Heart left ventricle (tissue), 16 donors: Measurements from ENCODE around the gene KIAA0408. TPM values are rescaled to one million over a fixed set of nuclear protein-coding genes. Genes with fewer than 3 reads are reported as not detected.

Experiments
- ATAC-seq, 4 donors: fragments of 200-7000 bp; cut with Tn5 transposase; one replicate each; pipeline ENCODE4 v1.9.1; 2020 to 2022; ENCODE audit warnings: moderate library complexity in 4 of 4, mild to moderate bottlenecking in 3 of 4, moderate number of reproducible peaks in 1 of 4
- DNase-seq, 5 donors: peaks; one replicate each; pipeline ENCODE4 v3.0.0-alpha.2; 2020
- H3K27ac ChIP-seq, 12 donors: fragments of 200-600 bp; sonication (generic) in 4 of 12; one replicate each; pipeline versions ENCODE4 v1.5.0 to v1.8.0; 2016 to 2022; ENCODE audit warnings: mild to moderate bottlenecking in 2 of 12
- H3K27me3 ChIP-seq, 9 donors: fragments of 200-600 bp; sonication (generic) in 2 of 9; one replicate each; pipeline versions ENCODE4 v1.5.1 to v1.8.0; 2016 to 2022; ENCODE audit warnings: mild to moderate bottlenecking in 3 of 9
- H3K36me3 ChIP-seq, 9 donors: fragments of 200-600 bp; sonication (generic) in 2 of 9; one replicate each; pipeline versions ENCODE4 v1.5.0 to v1.8.0; 2018 to 2022; ENCODE audit warnings: mild to moderate bottlenecking in 2 of 9
- H3K4me1 ChIP-seq, 12 donors: fragments of 200-600 bp; sonication (generic) in 4 of 12; one replicate each; pipeline versions ENCODE4 v1.5.0 to v1.8.0; 2016 to 2022; ENCODE audit warnings: mild to moderate bottlenecking in 3 of 12
- H3K4me3 ChIP-seq, 12 donors: fragments of 200-600 bp; sonication (generic) in 4 of 12; one replicate each; pipeline versions ENCODE4 v1.5.0 to v1.8.0; 2017 to 2022; ENCODE audit warnings: mild to moderate bottlenecking in 9 of 12, moderate library complexity in 4 of 12
- H3K9me3 ChIP-seq, 12 donors: fragments of 200-600 bp; sonication (generic) in 4 of 12; one replicate each; pipeline versions ENCODE4 v1.5.0 to v1.8.0; 2016 to 2022; ENCODE audit warnings: mild to moderate bottlenecking in 1 of 12
- CTCF ChIP-seq, 12 donors: fragments of 200-600 bp; sonication (generic) in 4 of 12; IDR thresholded peaks; one replicate each; pipeline versions ENCODE4 v1.5.0 to v1.8.0; 2018 to 2022; ENCODE audit warnings: antibody characterized with exemption in 12 of 12, mild to moderate bottlenecking in 5 of 12
- POLR2A ChIP-seq, 2 donors: fragments of 450-650 bp; IDR thresholded peaks; one replicate each; pipeline ENCODE4 v1.6.1; 2017; ENCODE audit warnings: antibody characterized with exemption in 2 of 2, mild to moderate bottlenecking in 2 of 2, moderate library complexity in 2 of 2
- WGBS, 4 donors: extraction: QIAGEN DNeasy Blood & Tissue Kit in 2 of 4; methylation state at CpG; one replicate each; pipeline versions ENCODE4 v1.1.5 to v1.1.7; 2013 to 2018; 5-methylcytosine and 5-hydroxymethylcytosine counted together
- intact Hi-C, 10 donors: fragments of 100-400 bp; cut with DNase I; formaldehyde crosslinking; loops; one replicate each; pipeline versions ENCODE4 v1.11.1 to v1.14.2; 2022
- polyA plus RNA-seq, 2 donors: library from polyadenylated mRNA; stranded (reverse); fragments of 200-250 nt; gene quantifications; one replicate each; pipeline ENCODE4 v1.2.3, GENCODE V29; 2013
- total RNA-seq, 9 donors: library from RNA; depleted of rRNA in 2 of 9; stranded (reverse); fragments of >200 nt in 2 of 9; fragmentation: NEBNext Ultra II Directional in 3 of 9; extraction: Animal tissue kit (Norgen Biotek cat#: 25700) in 3 of 9; gene quantifications; one replicate each; pipeline versions ENCODE4 v1.1.0 to v1.2.4, GENCODE V29; 2016 to 2023
- donor health status: ischemic (EF 13 %, LVEDD 7.1; RV severe dilation, severe dysfunction).
- donor health status: healthy with polysubstance abuse.
- donor health status: DM: no; HTN: yes; CAD: no.
- donor health status: DM: no; HTN: no; CAD: no.
- donor health status: ischemic (EF 25% LVEDD 6.9; RV normal size, moderate dysfunction).
- donor health status: ischemic (EF 25% LVEDD 5.7; RV mildly dilated, moderate dysfunction).
- donor health status: healthy.
- donor health status: DM: yes; HTN: yes; CAD: no.
- donor health status: ischemic (EF 35%, LVEDD 5.7; RV mildly dilated, moderate dysfunction).
- donor health status: nonischemic (EF 11% LVEDD 7.7; RV severe dilation, severe dysfunction).
- donor health status: DM: yes; HTN: yes; CAD: no.
- donor health status: PGD.
- donor health status: ischemic (EF 29% LVEDD 5.4; RV normal size, mild dysfunction).
- donor health status: nonischemic (EF 23%, LVEDD 6.1; RV moderate dilation, normal function).

KIAA0408 gene
- total and polyA plus RNA-seq, 11 donors = 0.28 to 3.3 (median 1.1) TPM

GRCh38 chr6:127462376-127462775 lies 3.2 kb upstream of the KIAA0408 start:
- H3K4me1 ChIP-seq = peaks cover 0 to 13% (median under 1%) of the 10 kb centered on the region in 12 donors
- no peaks in the 10 kb centered on the region for H3K27me3 ChIP-seq
- H3K9me3 ChIP-seq = no peaks in the 10 kb centered on the region
- ATAC-seq = no peak
- intact Hi-C loops = loop anchor here in 3 of 10 donors (10.0 kb wide), 4 partner anchors 72 to 182 kb away; no protein-coding TSS in a partner anchor
- no peak for TF ChIP-seq POLR2A (IDR thresholded peaks at IDR 0.05)
- no peak for TF ChIP-seq CTCF (IDR thresholded peaks at IDR 0.05)
- DNase-seq = no peak
- H3K27ac ChIP-seq = peak overlapping the region in 1 of 12 donors; percentile 65
- 71 to 75% (median 72%) methylated on average over 2 of the region's 2 CpGs for WGBS, 4 donors
- H3K4me3 ChIP-seq = no peak overlapping the region
- no peaks in the 10 kb centered on the region for H3K36me3 ChIP-seq

GRCh38 chr6:127460465-127460864 lies 1.3 kb upstream of the KIAA0408 start:
- ATAC-seq = no peak
- intact Hi-C loops = loop anchor here in 3 of 10 donors (10.0 kb wide), 4 partner anchors 74 to 184 kb away; no protein-coding TSS in a partner anchor
- Histone ChIP-seq H3K4me1 (peaks cover 0 to 13% (median 1%) of the 10 kb centered on the region in 12 donors), H3K27me3 (no peaks in the 10 kb centered on the region), H3K4me3 (no peak overlapping the region), H3K27ac (no peak overlapping the region), H3K36me3 (no peaks in the 10 kb centered on the region), H3K9me3 (no peaks in the 10 kb centered on the region)
- no peak for DNase-seq
- TF ChIP-seq POLR2A (IDR thresholded peaks at IDR 0.05) (no peak), CTCF (IDR thresholded peaks at IDR 0.05) (no peak)
- WGBS, 4 donors = 67 to 88% (median 87%) methylated on average over 1 of the region's 1 CpG

GRCh38 chr6:127458817-127459216 lies 372 bp downstream of the KIAA0408 start:
- H3K36me3 ChIP-seq = no peaks in the 10 kb centered on the region
- no peaks in the 10 kb centered on the region for H3K9me3 ChIP-seq
- no peaks in the 10 kb centered on the region for H3K27me3 ChIP-seq
- DNase-seq (peak in 2 of 5 donors; percentile 43 to 60), ATAC-seq (peak; percentile 82 to 91 (median 84))
- peak overlapping the region in 8 of 12 donors; percentile 14 to 53 (median 30) for H3K4me3 ChIP-seq
- intact Hi-C loops = loop anchor here in 1 of 10 donors (5.0 kb wide), 1 partner anchor 117 kb away; the partner anchor contains the start of gene ECHDC1
- TF ChIP-seq POLR2A (IDR thresholded peaks at IDR 0.05) = no peak
- no peak for TF ChIP-seq CTCF (IDR thresholded peaks at IDR 0.05)
- 43 to 58% (median 52%) methylated on average over 4 of the region's 4 CpGs for WGBS, 4 donors
- peaks cover 0 to 13% (median 0%) of the 10 kb centered on the region in 12 donors for H3K4me1 ChIP-seq
- peak overlapping the region; percentile 11 to 82 (median 62) for H3K27ac ChIP-seq

- no peaks in the 10 kb centered on the region for H3K36me3 ChIP-seq
- peak overlapping the region in 7 of 12 donors; percentile 7 to 82 (median 67) for H3K27ac ChIP-seq
- H3K4me3 ChIP-seq = peak overlapping the region in 7 of 12 donors; percentile 4 to 53 (median 29)
- peaks cover 0 to 13% (median 0%) of the 10 kb centered on the region in 12 donors for H3K4me1 ChIP-seq
- intact Hi-C loops = loop anchor here in 1 of 10 donors (5.0 kb wide), 1 partner anchor 116 kb away; the partner anchor contains the start of gene ECHDC1
- ATAC-seq (no peak), DNase-seq (no peak)
- no peaks in the 10 kb centered on the region for H3K9me3 ChIP-seq
- TF ChIP-seq POLR2A (IDR thresholded peaks at IDR 0.05) (no peak), CTCF (IDR thresholded peaks at IDR 0.05) (no peak)
- WGBS, 4 donors = 67 to 71% (median 68%) methylated on average over 3 of the region's 3 CpGs
- H3K27me3 ChIP-seq = no peaks in the 10 kb centered on the region
Measured at GRCh38 chr6:127458222-127458621, 967 bp downstream of the KIAA0408 start.
